H1 (cell line): ENCODE measurements around the gene HSFX4. TPM values are rescaled to one million over a fixed set of nuclear protein-coding genes. Genes with fewer than 3 reads are reported as not detected.

Experiments used
- CTCF ChIA-PET: fragments of 300-600 bp; sonication (Branson Sonifier 250); formaldehyde crosslinking; loops from one replicate; lab custom pipeline; 2021; ENCODE audit not compliant: partially characterized antibody; lab: Charles Lee
- POLR2A ChIA-PET: fragments of 300-600 bp; sonication (Branson Sonifier 250); formaldehyde crosslinking; loops from one replicate; lab custom pipeline; 2021; ENCODE audit warnings: inconsistent platforms; ENCODE audit not compliant: partially characterized antibody; lab: Charles Lee
- DNase-seq, 2 experiments: peaks; one replicate each; pipeline versions ENCODE4 v3.0.0 to v3.0.0-alpha.2; 2010 to 2022; ENCODE audit warnings: low spot score in 2 of 2, low read depth in 1 of 2, mixed read lengths in 1 of 2
- FAIRE-seq: peaks from 2 replicates; lab custom pipeline; 2011; peaks lifted over from hg19 to GRCh38; lab: Jason Lieb, UNC
- H2AFZ ChIP-seq: 2 replicates; pipeline ENCODE4 v1.8.1; 2012; ENCODE audit warnings: low read length, inconsistent platforms
- H2AK5ac ChIP-seq: 2 replicates; pipeline ENCODE4 v1.6.1; 2013; ENCODE audit warnings: low read depth, low read length
- H2BK120ac ChIP-seq: replicated peaks from 2 replicates; pipeline ENCODE3; 2013; ENCODE audit warnings: low read depth, low read length, inconsistent platforms
- H2BK12ac ChIP-seq: 2 replicates; pipeline ENCODE4 v1.6.1; 2013; ENCODE audit warnings: low read depth, low read length
- H2BK15ac ChIP-seq: 2 replicates; pipeline ENCODE4 v1.6.1; 2013; ENCODE audit warnings: low read length
- H2BK20ac ChIP-seq: 2 replicates; pipeline ENCODE4 v1.6.1; 2013; ENCODE audit warnings: low read length
- H2BK5ac ChIP-seq: 2 replicates; pipeline ENCODE4 v1.6.1; 2013; ENCODE audit warnings: low read depth, low read length
- H3K14ac ChIP-seq: 2 replicates; pipeline ENCODE4 v1.6.1; 2013; ENCODE audit warnings: inconsistent platforms; ENCODE audit not compliant: insufficient read length
- H3K18ac ChIP-seq: 2 replicates; pipeline ENCODE4 v1.6.1; 2013; ENCODE audit warnings: low read length; ENCODE audit errors: extremely low read depth
- H3K23ac ChIP-seq: 2 replicates; pipeline ENCODE4 v1.6.1; 2013; ENCODE audit warnings: inconsistent platforms; ENCODE audit not compliant: insufficient read length
- H3K23me2 ChIP-seq: 2 replicates; pipeline ENCODE4 v1.6.1; 2013; ENCODE audit warnings: low read depth, low read length
- H3K27ac ChIP-seq: 2 replicates; pipeline ENCODE4 v1.6.1; 2011; ENCODE audit warnings: low read depth, low read length, inconsistent platforms
- H3K27me3 ChIP-seq, 4 experiments: replicated peaks in 1 of 4; 1 replicate in 1 of 4; 2 replicates in 3 of 4; pipeline versions ENCODE4 v1.6.1 to v1.8.1; 2011 to 2013; ENCODE audit warnings: low read length in 3 of 4, mild to moderate bottlenecking in 3 of 4, inconsistent platforms in 2 of 4, mixed read lengths in 2 of 4, moderate library complexity in 1 of 4; ENCODE audit not compliant: control insufficient read depth in 3 of 4, insufficient read depth in 3 of 4; ENCODE audit errors: extremely low read depth in 1 of 4
- H3K36me3 ChIP-seq, 4 experiments: 2 replicates each; pipeline versions ENCODE4 v1.6.1 to v1.8.1; 2011 to 2013; ENCODE audit warnings: mild to moderate bottlenecking in 4 of 4, low read length in 3 of 4, moderate library complexity in 2 of 4, control low read depth in 1 of 4, inconsistent platforms in 1 of 4; ENCODE audit not compliant: insufficient read depth in 4 of 4, control insufficient read depth in 2 of 4
- H3K4ac ChIP-seq: replicated peaks from 2 replicates; pipeline ENCODE3; 2013; ENCODE audit warnings: low read length, low read depth, mixed read lengths, inconsistent platforms; ENCODE audit not compliant: insufficient read length
- H3K4me1 ChIP-seq, 4 experiments: replicated peaks in 1 of 4; 1 replicate in 1 of 4; 2 replicates in 3 of 4; pipeline versions ENCODE4 v1.6.1 to v1.8.1; 2011 to 2013; ENCODE audit warnings: low read length in 3 of 4, inconsistent platforms in 2 of 4, mixed read lengths in 1 of 4; ENCODE audit not compliant: insufficient read depth in 4 of 4, control insufficient read depth in 3 of 4
- H3K4me2 ChIP-seq, 2 experiments: 2 replicates each; pipeline versions ENCODE4 v1.6.1 to v1.8.1; 2011 to 2013; ENCODE audit warnings: low read depth in 2 of 2, low read length in 2 of 2, control low read depth in 1 of 2, inconsistent platforms in 1 of 2, mild to moderate bottlenecking in 1 of 2; ENCODE audit not compliant: insufficient read depth in 1 of 2
- H3K4me3 ChIP-seq, 4 experiments: fragments of 200-600, 300-600 bp in 1 of 4; sonication (generic), shearing (Covaris generic), sonication (Bioruptor Twin) in 1 of 4; 2 replicates each; pipeline versions ENCODE4 v1.5.1 to v1.8.1; 2011 to 2016; ENCODE audit warnings: low read length in 4 of 4, low read depth in 3 of 4, control low read depth in 2 of 4, inconsistent platforms in 2 of 4, mild to moderate bottlenecking in 2 of 4, mixed read lengths in 1 of 4, moderate library complexity in 1 of 4; ENCODE audit not compliant: insufficient read depth in 2 of 4; ENCODE audit errors: extremely low read depth in 1 of 4
- H3K56ac ChIP-seq: replicated peaks from 2 replicates; pipeline ENCODE3; 2013; ENCODE audit warnings: low read depth, mild to moderate bottlenecking, mixed read lengths, low read length, inconsistent platforms; ENCODE audit not compliant: insufficient read length
- H3K79me1 ChIP-seq: 2 replicates; pipeline ENCODE4 v1.6.1; 2013; ENCODE audit warnings: low read depth, low read length, control low read depth
- H3K79me2 ChIP-seq, 2 experiments: 2 replicates each; pipeline versions ENCODE4 v1.6.1 to v1.8.1; 2012 to 2013; ENCODE audit warnings: low read length in 2 of 2, mild to moderate bottlenecking in 2 of 2, inconsistent platforms in 1 of 2; ENCODE audit not compliant: insufficient read depth in 2 of 2, control insufficient read depth in 1 of 2
- H3K9ac ChIP-seq, 4 experiments: replicated peaks in 1 of 4; 1 replicate in 1 of 4; 2 replicates in 3 of 4; pipeline versions ENCODE4 v1.6.1 to v1.8.1; 2011 to 2013; ENCODE audit warnings: low read depth in 3 of 4, low read length in 3 of 4, control low read depth in 2 of 4, mild to moderate bottlenecking in 2 of 4, moderate library complexity in 2 of 4, inconsistent platforms in 1 of 4; ENCODE audit errors: extremely low read depth in 1 of 4
- H3K9me3 ChIP-seq, 2 experiments: 2 replicates each; pipeline versions ENCODE4 v1.6.1 to v1.8.1; 2012 to 2013; ENCODE audit warnings: mild to moderate bottlenecking in 2 of 2, moderate library complexity in 2 of 2, control low read depth in 1 of 2, inconsistent platforms in 1 of 2, low read depth in 1 of 2, low read length in 1 of 2, mixed read lengths in 1 of 2; ENCODE audit not compliant: insufficient read depth in 2 of 2
- H4K20me1 ChIP-seq, 2 experiments: replicated peaks in 1 of 2; 2 replicates each; pipeline versions ENCODE3 to v1.8.1; 2011 to 2013; ENCODE audit warnings: inconsistent platforms in 2 of 2, low read length in 2 of 2, mild to moderate bottlenecking in 1 of 2; ENCODE audit not compliant: insufficient read depth in 2 of 2, control insufficient read depth in 1 of 2
- H4K5ac ChIP-seq: 2 replicates; pipeline ENCODE4 v1.6.1; 2013; ENCODE audit warnings: low read length, low read depth, mixed read lengths, inconsistent platforms; ENCODE audit not compliant: insufficient read length
- H4K8ac ChIP-seq: 2 replicates; pipeline ENCODE4 v1.8.0; 2013; ENCODE audit warnings: mild to moderate bottlenecking, moderate library complexity, low read length, inconsistent platforms; ENCODE audit not compliant: insufficient read depth; ENCODE audit errors: extremely low read depth
- H4K91ac ChIP-seq: replicated peaks from 2 replicates; pipeline ENCODE3; 2013; ENCODE audit warnings: low read length, mixed read lengths, inconsistent platforms; ENCODE audit not compliant: insufficient read length
- CBX8 ChIP-seq: fragments of 300-800, 300-1000 bp; sonication (generic); IDR thresholded peaks from 2 replicates; pipeline ENCODE4 v1.7.1; 2016; ENCODE audit warnings: low read depth, low read length, borderline replicate concordance
- CEBPB ChIP-seq: IDR thresholded peaks from 2 replicates; pipeline ENCODE4 v1.6.1; 2012; ENCODE audit warnings: low read depth, low read length
- CHD1 ChIP-seq: IDR thresholded peaks from 2 replicates; pipeline ENCODE4 v1.6.1; 2012; ENCODE audit warnings: low read depth, low read length, improper control_type of control experiment
- EGR1 ChIP-seq: IDR thresholded peaks from 2 replicates; pipeline ENCODE4 v1.6.1; 2011; ENCODE audit warnings: low read depth, low read length, borderline replicate concordance
- KDM5A ChIP-seq: fragments of 200-600 bp; IDR thresholded peaks from 2 replicates; pipeline ENCODE4 v1.7.1; 2012; ENCODE audit warnings: mild to moderate bottlenecking, low read length, inconsistent platforms, mixed read lengths
- NRF1 ChIP-seq: IDR thresholded peaks from 2 replicates; pipeline ENCODE4 v1.6.1; 2011; ENCODE audit warnings: mild to moderate bottlenecking, low read depth, low read length, improper control_type of control experiment
- RAD21 ChIP-seq, 2 experiments: IDR thresholded peaks in 1 of 2; conservative IDR thresholded peaks in 1 of 2; 2 replicates each; pipeline ENCODE4 v1.6.1; 2011; ENCODE audit warnings: low read depth in 2 of 2, low read length in 2 of 2, improper control_type of control experiment in 1 of 2, inconsistent platforms in 1 of 2, mild to moderate bottlenecking in 1 of 2, moderate library complexity in 1 of 2
- RBBP5 ChIP-seq: IDR thresholded peaks from 2 replicates; pipeline ENCODE4 v1.7.1; 2012; ENCODE audit warnings: low read depth, mild to moderate bottlenecking, inconsistent platforms, low read length, moderate library complexity, borderline replicate concordance
- SIX5 ChIP-seq: IDR thresholded peaks from 2 replicates; pipeline ENCODE4 v1.6.1; 2011; ENCODE audit warnings: mild to moderate bottlenecking, low read depth, low read length
- SP2 ChIP-seq: IDR thresholded peaks from 2 replicates; pipeline ENCODE4 v1.6.1; 2012; ENCODE audit warnings: mild to moderate bottlenecking, low read length, inconsistent platforms
- polyA plus RNA-seq, 7 experiments: library from polyadenylated mRNA; depleted of rRNA in 3 of 7; stranded (reverse) in 5 of 7; unstranded in 2 of 7; fragments of >200 nt in 5 of 7; fragments of 200-250 nt in 2 of 7; gene quantifications; 1 replicate in 5 of 7; 2 replicates in 1 of 7; 4 replicates in 1 of 7; pipeline versions ENCODE4 v1.2.1 to v1.2.3, GENCODE V29; 2011 to 2013; ENCODE audit warnings: missing spikeins in 2 of 7, mixed read lengths in 2 of 7
- total RNA-seq: library from RNA; stranded (reverse); fragmentation: NEBNext Ultra II Directional; extraction: Animal tissue kit (Norgen Biotek cat#: 25700); gene quantifications from 2 replicates; pipeline ENCODE4 v1.2.1, GENCODE V29; 2021
- TF ChIP-seq, protein P1 (sequence below), 3 experiments: IDR thresholded peaks; 1 replicate in 2 of 3; 2 replicates in 1 of 3; pipeline versions ENCODE4 v1.5.1 to v1.6.1; 2011; ENCODE audit warnings: low read length in 3 of 3, mild to moderate bottlenecking in 3 of 3, inconsistent platforms in 2 of 3, low read depth in 1 of 3, moderate library complexity in 1 of 3; ENCODE audit not compliant: insufficient read depth in 1 of 3; ENCODE audit errors: control extremely low read depth in 1 of 3
- TF ChIP-seq, protein P2 (sequence below): IDR thresholded peaks from 2 replicates; pipeline ENCODE4 v1.6.1; 2012; ENCODE audit warnings: inconsistent platforms

Gene HSFX4
- total and polyA plus RNA-seq, 2 of the 8 experiments (the other 6 are each of a cell fraction or from before 2014, with no cell fraction given) = not detected

DNA sequence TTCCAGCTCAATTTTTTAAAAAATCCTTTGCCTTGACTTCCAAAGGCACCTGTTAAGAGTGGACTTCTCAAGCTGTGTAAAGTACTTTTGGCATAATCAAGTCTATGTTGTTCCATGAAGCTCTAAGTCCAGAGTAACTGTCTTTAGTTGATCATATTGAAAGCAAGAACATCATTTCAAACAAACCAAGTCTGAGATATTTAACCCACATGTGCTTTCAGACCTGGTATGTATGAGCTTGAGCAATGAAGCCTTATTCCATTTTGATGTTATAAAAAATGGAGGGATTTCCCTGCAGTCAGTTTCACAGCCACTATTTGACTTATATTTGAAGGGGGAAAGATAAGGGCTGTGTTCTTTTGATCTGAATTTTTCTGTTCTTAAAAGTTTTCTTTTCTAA is 32.6 kb downstream of the HSFX4 start:
- H4K8ac ChIP-seq = no peak overlapping the region
- no peak for FAIRE-seq
- no peak overlapping the region for H3K4me2 ChIP-seq
- H3K36me3 ChIP-seq = peaks cover 0 to 2% (median 0%) of the 10 kb centered on the region in 4 experiments; a peak in 1 of 8 replicates
- no peak overlapping the region for H3K4ac ChIP-seq
- no peak overlapping the region for H4K91ac ChIP-seq
- H2BK120ac ChIP-seq = no peak overlapping the region
- no peak overlapping the region for H2AK5ac ChIP-seq
- no peaks in the 10 kb centered on the region for H4K20me1 ChIP-seq
- H3K14ac ChIP-seq = no peak overlapping the region
- H3K23ac ChIP-seq = no peak overlapping the region
- H3K4me1 ChIP-seq = no peaks in the 10 kb centered on the region
- no peak overlapping the region for H4K5ac ChIP-seq
- no peak overlapping the region for H3K18ac ChIP-seq
- no peak overlapping the region for H2BK15ac ChIP-seq
- H3K27ac ChIP-seq = no peak overlapping the region
- no peak overlapping the region for H2BK12ac ChIP-seq
- H3K27me3 ChIP-seq = no peaks in the 10 kb centered on the region
- H3K9me3 ChIP-seq = no peaks in the 10 kb centered on the region; a peak in 1 of 4 replicates
- no peak overlapping the region for H3K4me3 ChIP-seq
- TF ChIP-seq RAD21 (IDR thresholded peaks at IDR 0.05 in 1 of 2, conservative IDR thresholded peaks at IDR 0.05 in 1 of 2; ENCODE audit: low read depth in 2 of 2, low read length in 2 of 2) = no peak
- no peak for TF ChIP-seq CBX8
- no peak for TF ChIP-seq CEBPB
- TF ChIP-seq, protein P1, sequence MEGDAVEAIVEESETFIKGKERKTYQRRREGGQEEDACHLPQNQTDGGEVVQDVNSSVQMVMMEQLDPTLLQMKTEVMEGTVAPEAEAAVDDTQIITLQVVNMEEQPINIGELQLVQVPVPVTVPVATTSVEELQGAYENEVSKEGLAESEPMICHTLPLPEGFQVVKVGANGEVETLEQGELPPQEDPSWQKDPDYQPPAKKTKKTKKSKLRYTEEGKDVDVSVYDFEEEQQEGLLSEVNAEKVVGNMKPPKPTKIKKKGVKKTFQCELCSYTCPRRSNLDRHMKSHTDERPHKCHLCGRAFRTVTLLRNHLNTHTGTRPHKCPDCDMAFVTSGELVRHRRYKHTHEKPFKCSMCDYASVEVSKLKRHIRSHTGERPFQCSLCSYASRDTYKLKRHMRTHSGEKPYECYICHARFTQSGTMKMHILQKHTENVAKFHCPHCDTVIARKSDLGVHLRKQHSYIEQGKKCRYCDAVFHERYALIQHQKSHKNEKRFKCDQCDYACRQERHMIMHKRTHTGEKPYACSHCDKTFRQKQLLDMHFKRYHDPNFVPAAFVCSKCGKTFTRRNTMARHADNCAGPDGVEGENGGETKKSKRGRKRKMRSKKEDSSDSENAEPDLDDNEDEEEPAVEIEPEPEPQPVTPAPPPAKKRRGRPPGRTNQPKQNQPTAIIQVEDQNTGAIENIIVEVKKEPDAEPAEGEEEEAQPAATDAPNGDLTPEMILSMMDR (IDR thresholded peaks at IDR 0.05; ENCODE audit: control extremely low read depth in 1 of 3, insufficient read depth in 1 of 3, low read depth in 1 of 3, low read length in 3 of 3) = no peak
- TF ChIP-seq RBBP5 = no peak
- TF ChIP-seq CHD1 = no peak
- TF ChIP-seq KDM5A = no peak
- TF ChIP-seq NRF1 = no peak
- TF ChIP-seq EGR1 = no peak
- TF ChIP-seq, protein P2, sequence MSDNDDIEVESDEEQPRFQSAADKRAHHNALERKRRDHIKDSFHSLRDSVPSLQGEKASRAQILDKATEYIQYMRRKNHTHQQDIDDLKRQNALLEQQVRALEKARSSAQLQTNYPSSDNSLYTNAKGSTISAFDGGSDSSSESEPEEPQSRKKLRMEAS = no peak
- no peak for TF ChIP-seq SIX5
- no peak for TF ChIP-seq SP2
- TF ChIP-seq, all 59 proteins: peak for 0
- Histone ChIP-seq H3K56ac (no peak overlapping the region), H2BK5ac (no peak overlapping the region), H3K9ac (no peak overlapping the region), H2BK20ac (no peak overlapping the region), H3K23me2 (no peaks in the 10 kb centered on the region), H3K79me2 (no peaks in the 10 kb centered on the region), H3K79me1 (no peaks in the 10 kb centered on the region), H2AFZ (no peak overlapping the region)
- ChIA-PET POLR2A (interaction anchor here (0.9 kb wide), 1 partner anchor 21 kb away, joined by 3 read pairs; no protein-coding TSS in a partner anchor), CTCF (interaction anchor here (0.8 kb wide), 1 partner anchor 15 kb away, joined by 3 read pairs; no protein-coding TSS in a partner anchor)
- DNase-seq = no peak
